GM12864 (cell line): Measurements from ENCODE around the gene ATP2A2.
"Not testable (repeated sequence)": the region's sequence is repeated elsewhere in the genome, so short reads cannot be mapped to it uniquely, and the experiment has no call there.

Experiments
- DNase-seq: peaks from one replicate; pipeline ENCODE4 v3.0.0-alpha.2; 2011; ENCODE audit warnings: low read depth
- H3K4me3 ChIP-seq: 2 replicates; pipeline ENCODE4 v1.5.1; 2011; ENCODE audit warnings: mild to moderate bottlenecking, low read depth, low read length, control low read depth
- CTCF ChIP-seq: IDR thresholded peaks from 2 replicates; pipeline ENCODE4 v1.5.1; 2011; ENCODE audit warnings: low read depth, mild to moderate bottlenecking, moderate library complexity, low read length, control low read depth, inconsistent platforms; ENCODE audit errors: missing control alignments

The ATP2A2 gene

GRCh38 chr12:110352401-110352800 is 71.4 kb downstream of the ATP2A2 start:
- DNase-seq: no peak

GRCh38 chr12:110353211-110353965 is 72.3 kb downstream of the ATP2A2 start:
- no peak for TF ChIP-seq CTCF
- H3K4me3 ChIP-seq: no peak overlapping the region
- DNase-seq: no peak

More at GRCh38 chr12:110352401-110352800, 71.4 kb downstream of the ATP2A2 start:
- no peak overlapping the region for H3K4me3 ChIP-seq
- no peak for TF ChIP-seq CTCF

GRCh38 chr12:110354172-110354780 is 73.2 kb downstream of the ATP2A2 start:
- no peak for DNase-seq
- no peak for TF ChIP-seq CTCF

GRCh38 chr12:110355073-110355472 is 74.0 kb downstream of the ATP2A2 start:
- TF ChIP-seq CTCF: peak; percentile 69
- no peak overlapping the region for H3K4me3 ChIP-seq
- DNase-seq: no peak

More at GRCh38 chr12:110354172-110354780, 73.2 kb downstream of the ATP2A2 start:
- no peak overlapping the region for H3K4me3 ChIP-seq

GRCh38 chr12:110358384-110359097 is 77.5 kb downstream of the ATP2A2 start:
- DNase-seq, H3K4me3 ChIP-seq: not testable (repeated sequence)
- TF ChIP-seq CTCF: peak; percentile 13

- DNase-seq: no peak
- no peak overlapping the region for H3K4me3 ChIP-seq
- no peak for TF ChIP-seq CTCF
Measured at GRCh38 chr12:110361216-110361615, 80.2 kb downstream of the ATP2A2 start.
